ENCODE measurements around the gene PDE11A. TPM values are rescaled to one million over a fixed set of nuclear protein-coding genes. Genes with fewer than 3 reads are reported as not detected.
"Not testable (repeated sequence)": the region's sequence is repeated elsewhere in the genome, so short reads cannot be mapped to it uniquely, and the experiment has no call there.

The PDE11A gene
- polyA plus RNA-seq, 4 donors = 4.8 to 9.8 (median 7.1) TPM

DNA sequence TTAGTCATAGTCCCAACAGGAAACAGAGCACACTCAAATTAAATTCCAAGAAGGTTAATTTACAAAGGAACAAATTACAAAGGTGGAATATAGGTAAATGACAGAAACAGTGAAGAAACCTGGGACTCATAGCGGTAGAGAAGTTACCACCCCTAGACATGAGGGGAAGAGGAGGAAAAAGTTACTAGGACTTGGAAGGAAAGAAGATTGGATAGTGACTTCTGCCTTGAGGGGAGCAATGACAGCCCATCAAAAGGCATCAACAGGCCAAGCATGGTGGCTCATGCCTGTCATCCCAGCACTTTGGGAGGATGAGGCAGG is 2.4 kb upstream of the PDE11A start:
- DNase-seq (ENCODE audit: low read depth in 4 of 4, low spot score in 3 of 4) = no peak

DNA sequence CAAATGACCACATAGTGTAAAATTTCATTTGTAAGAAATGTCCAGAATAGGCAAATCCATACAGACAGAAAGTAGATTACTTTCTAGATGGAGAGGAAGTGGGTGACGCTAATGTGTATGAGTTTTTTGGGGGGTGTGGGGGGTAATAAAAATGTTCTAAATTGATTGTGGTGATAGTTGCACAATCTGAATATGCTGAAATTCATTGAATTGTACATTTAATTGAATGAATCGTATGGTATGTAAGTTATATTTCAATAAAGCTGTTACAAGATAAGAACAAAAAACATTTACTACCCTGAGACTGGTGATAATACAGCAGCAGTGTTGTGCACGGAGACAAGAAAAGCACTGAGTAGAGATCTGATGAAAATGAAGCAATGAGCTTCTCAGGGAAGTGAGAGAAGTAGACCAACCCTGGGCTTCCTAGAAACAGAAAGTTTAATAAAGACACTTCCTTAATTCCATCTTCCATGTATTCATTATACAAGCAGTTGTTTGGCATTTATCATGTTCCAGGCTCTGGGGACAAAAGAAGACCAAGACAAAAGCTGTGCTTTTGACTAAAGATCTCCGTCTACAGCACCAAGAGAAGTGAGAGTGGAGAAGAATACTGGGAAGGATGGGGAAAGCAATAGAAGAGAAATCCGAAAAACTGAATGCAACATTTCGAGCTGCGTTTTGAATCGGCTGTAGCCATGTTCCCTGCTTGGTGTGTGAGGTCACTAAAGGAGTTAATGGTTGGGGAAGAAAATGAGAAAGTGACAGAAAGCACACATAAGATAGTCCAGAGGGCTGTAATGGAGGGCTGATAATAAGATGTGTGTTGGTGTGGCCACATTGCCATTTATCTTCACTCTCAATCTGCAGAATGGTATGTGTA is 1.8 kb upstream of the PDE11A start:
- no peak for DNase-seq (ENCODE audit: low read depth in 4 of 4, low spot score in 3 of 4)

DNA sequence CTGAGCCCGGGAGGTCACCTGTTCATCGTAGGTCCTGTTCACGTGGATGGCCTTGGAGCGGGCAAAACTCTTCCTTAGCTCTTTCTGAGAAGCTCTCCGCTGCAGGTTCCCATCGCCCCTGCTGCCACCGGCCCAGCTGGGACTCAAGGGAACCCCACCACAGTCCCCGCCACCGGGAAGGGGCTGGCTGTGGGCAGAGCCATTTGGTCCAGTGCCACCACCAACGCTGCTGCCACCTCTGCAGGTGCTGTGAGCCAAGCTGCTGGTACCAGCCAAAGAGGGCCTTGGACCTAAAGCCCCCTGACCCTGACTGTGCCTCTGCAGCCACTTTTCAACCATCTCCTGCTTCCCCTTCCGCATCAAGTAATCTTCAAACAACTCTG is 586 bp downstream of the PDE11A start:
- no peak for DNase-seq (ENCODE audit: low read depth in 4 of 4, low spot score in 3 of 4)

DNA sequence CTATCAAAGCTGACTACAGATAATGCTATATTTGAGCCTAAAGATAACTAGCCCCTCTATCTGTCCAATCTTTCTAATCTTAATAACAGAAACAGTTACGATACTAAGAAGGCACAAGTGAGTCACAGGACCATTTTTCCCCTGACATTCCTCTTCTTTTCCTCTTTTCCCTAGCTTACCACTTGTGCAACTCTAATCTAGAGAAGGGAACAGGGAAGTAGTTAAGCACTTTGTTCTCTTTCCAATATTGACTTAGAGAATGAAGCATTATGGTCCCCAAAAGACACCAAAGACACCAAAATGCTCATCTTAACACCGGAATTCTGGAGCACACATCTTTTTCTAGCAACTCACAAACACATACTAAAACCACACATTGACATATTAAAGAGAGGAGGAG is 1.8 kb downstream of the PDE11A start:
- DNase-seq (ENCODE audit: low read depth in 4 of 4, low spot score in 3 of 4) = no peak

DNA sequence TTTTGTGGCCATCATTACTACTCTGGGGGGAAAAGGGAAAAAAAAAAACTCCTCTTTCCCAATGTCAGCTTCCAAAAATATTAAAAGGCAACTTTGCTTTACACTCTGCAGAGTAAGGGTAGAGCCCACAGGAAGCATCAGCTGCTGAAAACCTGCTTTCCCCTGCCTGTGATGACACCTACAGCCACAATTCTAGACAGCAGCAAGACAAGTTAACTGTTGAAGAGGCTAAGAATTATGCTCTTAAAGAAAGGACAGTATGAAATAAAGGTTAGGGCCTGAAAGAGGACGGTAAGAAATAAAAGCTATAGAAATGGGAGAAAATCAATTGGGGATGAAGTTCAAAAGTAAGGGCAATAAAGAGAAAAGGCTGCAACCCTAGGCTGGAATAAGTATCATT is 3.0 kb downstream of the PDE11A start:
- no peak for DNase-seq (ENCODE audit: low read depth in 4 of 4, low spot score in 3 of 4)

DNA sequence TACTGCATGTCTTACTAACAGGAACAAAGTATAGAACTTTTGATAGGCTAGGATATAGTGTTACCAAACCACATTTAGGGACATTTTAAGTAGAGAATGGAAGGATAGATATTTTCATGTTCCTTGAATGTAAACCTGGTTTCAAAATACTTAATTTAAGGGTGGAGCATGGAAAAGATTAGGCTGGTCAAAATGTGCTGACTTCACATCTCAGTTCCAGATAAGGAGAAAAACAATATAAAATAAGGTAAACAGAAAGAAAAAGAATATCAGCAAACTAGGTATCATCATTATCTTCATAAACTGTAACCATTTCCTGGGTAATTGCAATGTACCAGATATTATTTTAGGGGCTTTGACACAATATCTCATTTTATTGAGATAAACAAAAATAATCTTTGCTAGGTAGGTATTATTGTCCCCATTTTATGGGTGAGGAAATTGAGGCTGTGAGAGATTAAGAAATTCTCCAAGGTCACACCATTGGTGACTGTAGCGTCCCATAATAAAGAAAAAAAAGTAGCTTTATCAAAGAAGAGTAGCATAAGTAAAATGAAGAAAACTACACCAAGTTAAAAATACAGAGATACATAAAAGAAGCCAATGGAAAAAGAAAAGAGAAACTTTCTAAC is 3.6 kb downstream of the PDE11A start:
- DNase-seq (ENCODE audit: low read depth in 4 of 4, low spot score in 3 of 4) = no peak

DNA sequence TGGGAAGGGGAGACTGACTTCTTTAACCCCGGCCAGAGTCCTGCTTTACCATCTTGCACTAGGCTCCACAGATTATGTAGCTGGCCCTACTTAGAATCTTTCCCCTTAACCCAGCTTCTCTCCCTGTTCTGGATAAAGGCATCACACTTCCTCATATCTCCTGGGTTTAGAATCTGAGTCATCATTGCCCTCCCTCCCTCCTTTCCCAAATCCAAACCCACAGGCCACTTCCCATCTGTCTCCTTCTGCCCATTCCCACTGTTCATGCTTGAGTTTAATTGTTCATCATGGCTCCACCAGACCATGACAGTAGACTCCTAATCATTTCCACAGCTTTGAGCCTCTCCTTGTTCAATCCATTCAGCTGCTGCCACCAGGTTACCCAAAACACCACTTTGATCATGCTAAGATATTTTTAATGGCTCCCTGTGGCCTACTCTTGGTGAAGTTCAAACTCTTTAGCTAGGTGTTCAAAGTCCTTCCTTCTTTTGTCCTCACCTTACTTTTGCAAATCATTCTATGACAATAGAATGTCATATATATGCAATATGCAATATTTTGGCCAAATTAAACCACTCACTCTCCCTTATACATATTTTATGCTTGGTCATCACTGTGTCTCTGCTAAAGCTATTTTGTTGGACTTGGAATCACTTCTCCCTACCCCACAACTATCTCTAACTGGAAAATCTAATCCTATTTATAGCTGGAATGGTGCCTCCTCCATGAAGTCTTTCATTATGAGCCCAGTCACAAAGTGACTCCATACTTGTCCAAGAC is 5.5 kb downstream of the PDE11A start:
- no peak for DNase-seq (ENCODE audit: low read depth in 4 of 4, low spot score in 3 of 4)

DNA sequence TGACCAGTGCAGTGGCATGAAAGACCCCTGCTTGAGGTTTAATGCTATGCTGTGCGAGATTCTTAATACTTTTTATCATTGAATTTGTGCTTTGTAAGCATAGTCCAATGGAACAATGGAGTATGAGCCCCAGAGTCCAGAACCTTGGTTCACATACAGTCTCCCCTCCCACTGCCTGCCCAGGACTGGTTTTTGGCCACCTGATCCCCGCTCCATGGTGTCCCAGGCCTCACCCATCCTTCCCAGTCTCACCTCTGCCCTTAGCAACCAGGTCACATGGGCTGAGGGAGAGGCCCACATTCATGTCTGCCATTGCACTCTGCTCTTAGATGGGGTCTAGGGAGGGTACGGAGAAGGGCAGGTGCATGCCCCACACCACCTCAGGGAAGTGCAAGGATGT is 6.3 kb downstream of the PDE11A start:
- no peak for DNase-seq (ENCODE audit: low read depth in 4 of 4, low spot score in 3 of 4)

DNA sequence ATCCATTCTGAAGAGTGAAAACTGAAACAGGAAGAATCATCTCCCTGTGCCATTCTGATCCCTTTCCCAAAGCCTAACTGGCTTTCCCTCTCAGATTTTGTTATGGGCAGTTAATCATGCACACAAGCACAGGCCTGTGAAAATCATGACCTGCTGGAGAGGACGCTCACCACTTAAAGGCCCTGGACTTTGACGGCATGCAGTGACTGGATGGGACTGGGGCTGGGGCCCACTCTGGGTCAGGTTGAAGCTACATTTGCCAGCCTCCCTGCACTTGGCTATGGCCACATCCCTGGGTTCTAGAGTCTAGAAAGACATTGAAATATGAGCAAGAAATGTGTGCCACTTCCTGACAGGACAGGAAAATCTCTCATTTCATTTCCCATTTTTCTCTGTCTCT is 12.9 kb downstream of the PDE11A start:
- no peak for DNase-seq (ENCODE audit: low read depth in 4 of 4, low spot score in 3 of 4)

DNA sequence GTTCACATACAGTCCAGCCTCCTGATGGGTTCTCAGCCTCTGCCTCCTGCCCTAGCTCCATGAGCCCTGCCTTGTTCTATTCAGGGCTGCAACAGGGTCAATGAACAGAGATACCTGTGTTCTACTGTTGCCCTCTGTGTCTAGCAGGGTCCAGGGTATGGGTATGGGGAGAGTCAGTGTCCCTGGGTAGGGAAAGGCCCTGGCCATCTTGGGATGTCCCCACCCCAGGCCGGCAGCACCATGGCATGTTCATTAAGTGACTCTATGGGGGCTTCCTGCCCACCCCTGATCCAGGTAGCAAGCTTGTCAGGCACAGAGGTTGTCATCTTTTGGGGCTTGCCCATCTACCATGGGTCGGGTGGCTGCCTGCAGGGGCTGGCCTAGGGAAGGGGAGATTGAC is 13.5 kb downstream of the PDE11A start:
- no peak for DNase-seq (ENCODE audit: low read depth in 4 of 4, low spot score in 3 of 4)

DNA sequence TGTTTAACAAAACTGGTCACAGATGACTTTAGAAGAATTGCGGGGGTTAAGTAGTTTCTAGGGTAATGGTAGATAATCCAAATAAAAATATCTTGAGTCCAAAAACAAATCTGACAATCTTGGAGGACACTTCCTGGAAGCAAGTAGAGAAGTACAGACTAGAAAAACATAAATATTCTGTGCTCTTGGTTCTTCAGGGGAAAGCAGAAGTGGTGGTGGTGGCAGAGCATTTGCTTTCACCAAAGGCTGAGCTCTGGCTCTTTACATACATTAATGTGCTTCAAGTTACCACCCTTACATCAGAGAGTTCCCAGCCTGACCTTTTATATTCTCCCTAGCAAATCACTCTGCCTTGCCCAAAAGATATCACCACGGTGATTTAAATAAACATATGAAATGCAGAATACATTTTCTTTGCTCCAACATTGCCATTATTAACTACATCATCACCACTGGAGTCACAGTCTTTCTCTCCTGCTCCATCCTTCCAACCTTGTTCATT is 15.3 kb downstream of the PDE11A start:
- no peak for DNase-seq (ENCODE audit: low read depth in 4 of 4, low spot score in 3 of 4)

DNA sequence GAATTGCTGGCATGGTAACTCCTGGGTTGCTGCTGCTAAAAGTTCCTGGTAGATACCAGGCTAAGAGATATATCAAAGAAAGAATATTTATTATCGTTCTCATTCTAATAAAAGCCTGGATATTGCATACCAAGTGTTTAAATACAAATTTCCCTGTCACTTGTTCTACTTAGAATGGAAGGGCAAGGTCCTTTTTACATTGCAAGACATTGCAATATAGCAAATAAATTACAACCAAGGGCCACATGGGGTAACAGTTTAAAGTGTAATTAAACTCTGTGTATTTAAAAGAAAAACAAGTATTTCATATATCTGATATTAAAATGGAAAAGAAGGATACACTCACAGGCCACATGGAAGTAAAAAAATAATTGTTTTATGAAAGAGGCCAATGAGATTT is 16.2 kb downstream of the PDE11A start:
- DNase-seq (ENCODE audit: low read depth in 4 of 4, low spot score in 3 of 4) = no peak

DNA sequence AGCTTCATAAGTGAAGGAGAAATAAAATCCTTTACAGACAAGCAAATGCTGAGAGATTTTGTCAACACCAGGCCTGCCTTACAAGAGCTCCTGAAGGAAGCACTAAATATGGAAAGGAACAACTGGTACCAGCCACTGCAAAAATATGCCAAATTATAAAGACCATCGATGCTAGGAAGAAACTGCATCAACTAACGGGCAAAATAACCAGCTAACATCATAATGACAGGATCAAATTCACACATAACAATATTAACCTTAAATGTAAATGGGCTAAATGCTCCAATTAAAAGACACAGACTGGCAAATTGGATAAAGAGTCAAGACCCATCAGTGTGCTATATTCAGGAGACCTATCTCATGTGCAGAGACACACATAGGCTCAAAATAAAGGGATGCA is 21.3 kb downstream of the PDE11A start:
- not testable (repeated sequence) for DNase-seq (ENCODE audit: low read depth in 4 of 4, low spot score in 3 of 4)

DNA sequence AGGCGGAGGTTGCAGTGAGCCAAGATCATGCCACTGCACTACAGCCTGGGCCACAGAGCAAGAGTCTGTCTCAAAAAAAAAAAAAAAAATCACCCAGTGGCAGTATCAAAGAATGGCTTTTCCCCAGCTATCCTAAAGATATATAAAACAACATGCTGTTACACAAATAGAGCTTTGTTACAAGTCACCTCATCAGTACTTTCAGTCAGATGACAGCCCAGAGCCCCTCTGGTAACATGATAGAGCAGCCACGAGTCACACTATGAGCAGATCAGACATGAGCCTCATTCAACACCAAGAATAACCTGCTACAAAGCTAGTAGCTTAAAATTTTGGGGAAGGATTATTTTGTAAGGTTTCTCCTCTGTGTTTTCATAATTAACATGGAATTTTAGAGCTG is 25.2 kb downstream of the PDE11A start:
- DNase-seq (ENCODE audit: low read depth in 4 of 4, low spot score in 3 of 4) = no peak

DNA sequence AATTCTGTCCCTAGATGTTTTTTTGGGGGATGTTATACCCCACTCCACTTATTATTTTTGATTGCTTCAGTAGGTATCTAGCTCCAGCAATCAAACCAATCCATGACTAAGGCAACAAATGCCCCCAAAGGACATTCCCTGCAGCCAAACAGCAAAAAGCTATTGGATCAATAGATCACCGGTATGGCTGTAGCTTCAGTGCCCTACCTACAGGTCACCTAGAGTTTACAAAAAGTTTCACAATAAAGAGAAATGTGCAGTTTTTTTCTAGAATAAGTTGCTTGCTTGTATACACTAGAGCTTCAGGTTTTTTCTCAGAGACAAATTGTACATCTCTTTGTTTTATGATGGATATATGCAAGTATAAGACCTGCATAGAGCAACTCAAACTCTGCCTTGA is 27.7 kb downstream of the PDE11A start:
- no peak for DNase-seq (ENCODE audit: low read depth in 4 of 4, low spot score in 3 of 4)

DNA sequence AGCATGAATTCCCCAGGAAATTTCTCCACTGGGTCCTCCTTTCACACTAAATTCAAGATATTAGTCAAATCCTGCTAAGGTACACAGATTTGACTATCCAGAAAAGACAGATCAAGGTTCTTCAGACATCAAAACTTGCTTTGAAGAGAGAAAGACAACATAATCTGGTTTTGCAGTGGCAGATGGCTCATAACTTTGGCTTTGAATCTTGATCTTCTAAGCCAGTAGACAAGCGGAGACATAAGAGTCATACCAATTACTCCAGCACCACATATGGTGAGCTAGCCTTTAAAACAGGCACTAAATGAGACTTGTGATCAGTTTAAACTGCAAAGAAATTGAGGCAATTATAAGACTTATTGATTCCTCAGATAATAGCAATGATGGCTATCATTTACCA is 29.3 kb downstream of the PDE11A start:
- no peak for DNase-seq (ENCODE audit: low read depth in 4 of 4, low spot score in 3 of 4)

DNA sequence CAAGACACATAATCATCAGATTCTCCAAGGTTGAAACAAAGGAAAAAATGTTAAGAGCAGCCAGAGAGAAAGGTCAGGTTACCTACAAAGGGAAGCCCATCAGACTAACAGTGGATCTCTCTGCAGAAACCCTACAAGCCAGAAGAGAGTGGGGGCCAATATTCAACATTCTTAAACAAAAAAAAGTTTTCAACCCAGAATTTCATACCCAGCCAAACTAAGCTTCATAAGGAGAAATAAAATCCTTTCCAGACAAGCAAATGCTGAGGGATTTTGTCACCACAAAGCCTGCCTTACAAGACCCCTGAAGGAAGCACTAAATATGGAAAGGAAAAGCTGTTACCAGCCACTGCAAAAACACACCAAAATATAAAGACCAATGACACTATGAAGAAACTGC is 39.0 kb downstream of the PDE11A start:
- not testable (repeated sequence) for DNase-seq (ENCODE audit: low read depth in 4 of 4, low spot score in 3 of 4)

DNA sequence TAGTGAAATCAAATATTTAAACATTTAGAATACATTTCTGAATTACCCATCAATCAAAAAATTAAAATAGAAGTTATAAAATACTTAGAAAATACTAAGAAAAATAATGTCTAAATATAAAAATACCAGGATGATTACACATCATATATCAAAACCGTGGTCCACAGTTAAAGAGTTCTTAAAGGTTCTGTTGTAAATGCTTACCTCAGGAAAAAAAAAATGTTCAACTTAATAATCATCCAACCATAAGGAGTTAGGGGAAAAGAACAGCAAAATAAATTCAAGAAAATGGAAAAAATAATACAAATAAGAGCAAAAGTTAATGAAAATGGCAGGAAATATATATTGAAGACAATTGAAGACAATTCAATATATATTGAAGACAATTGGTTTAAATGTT is 43.2 kb downstream of the PDE11A start:
- no peak for DNase-seq (ENCODE audit: low read depth in 4 of 4, low spot score in 3 of 4)

DNA sequence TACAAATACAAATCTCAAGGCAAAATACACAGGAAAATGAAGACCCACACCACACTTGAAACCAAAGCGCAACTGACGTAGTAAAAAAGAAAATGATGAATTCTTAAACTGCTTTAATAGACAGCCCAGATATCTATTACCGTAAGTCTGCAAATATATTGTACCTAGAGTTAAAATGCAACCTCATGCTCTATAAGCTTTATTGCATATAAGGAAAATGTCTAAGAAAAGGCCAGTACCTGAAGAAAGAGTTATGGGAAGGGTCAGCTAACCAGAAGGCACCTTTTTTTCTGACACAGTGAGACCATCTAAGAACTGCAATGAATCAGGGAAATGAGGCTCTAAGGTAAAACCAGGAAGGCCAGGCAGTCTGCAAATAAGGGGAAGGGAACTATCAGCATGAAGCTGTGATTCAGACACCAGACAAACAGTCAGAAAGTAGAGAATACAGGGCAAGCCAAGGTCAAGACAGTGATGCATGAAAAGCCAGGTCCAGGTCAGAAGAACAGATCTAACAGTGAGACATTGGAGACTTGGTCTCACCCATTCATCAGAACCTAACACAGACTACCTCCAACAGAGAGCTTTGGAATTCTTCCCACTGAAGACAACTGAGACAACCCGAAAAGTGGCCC is 46.9 kb downstream of the PDE11A start:
- DNase-seq (ENCODE audit: low read depth in 4 of 4, low spot score in 3 of 4) = no peak

DNA sequence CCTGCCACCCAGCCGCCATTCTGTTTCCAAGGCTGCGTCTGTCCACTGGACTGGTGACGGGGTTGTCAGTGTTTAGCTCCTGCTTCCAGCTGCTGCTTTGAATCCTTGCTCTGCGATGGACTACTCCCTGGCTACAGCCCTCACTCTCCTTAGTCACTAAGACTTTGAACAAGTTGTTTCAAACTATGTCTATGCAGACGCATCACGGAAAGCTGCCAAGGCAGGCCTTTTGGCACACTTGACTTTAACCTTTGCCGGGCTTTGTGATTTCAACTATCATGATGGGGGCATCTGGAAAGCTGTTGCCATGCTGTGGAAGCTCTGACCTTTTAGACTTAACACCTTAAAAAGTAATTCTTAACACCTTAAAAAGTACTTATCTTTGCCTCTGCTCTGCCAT is 54.4 kb downstream of the PDE11A start:
- no peak for DNase-seq (ENCODE audit: low read depth in 4 of 4, low spot score in 3 of 4)

DNA sequence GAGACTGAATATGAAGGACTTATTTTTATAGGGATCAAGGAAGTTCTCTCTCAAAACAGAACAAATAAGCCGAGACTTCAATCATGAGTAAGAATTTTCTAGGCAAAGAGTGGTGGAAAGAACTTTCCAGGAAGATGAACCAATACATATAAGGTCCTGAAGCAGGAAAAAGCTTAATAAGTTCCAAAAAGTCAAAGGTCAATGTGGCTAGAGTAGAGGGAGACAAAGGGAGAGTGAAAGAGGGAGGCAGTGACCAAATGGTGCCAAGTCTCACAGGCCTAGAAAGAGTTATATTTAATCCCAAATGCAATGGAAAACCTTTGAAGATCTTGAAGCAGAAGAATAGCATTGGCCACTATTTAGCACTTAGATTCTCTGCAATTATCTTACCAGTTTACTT is 56.0 kb downstream of the PDE11A start:
- no peak for DNase-seq (ENCODE audit: low read depth in 4 of 4, low spot score in 3 of 4)

Measured in left renal pelvis (tissue), 4 donors.